RWPE1 (cell line): ENCODE data around the gene PRCD.

ENCODE experiments used
- CTCF ChIA-PET: fragments of 350-600 bp; sonication (Branson Sonifier 250); formaldehyde crosslinking; extraction: SDS; loops from one replicate; lab custom pipeline; 2021; lab: Yijun Ruan, JAX
- POLR2A ChIA-PET: fragments of 400-600 bp; formaldehyde crosslinking; extraction: SDS; loops from one replicate; lab custom pipeline; 2020; ENCODE audit warnings: antibody characterized with exemption; ENCODE audit not compliant: low non-redundant PET; lab: Yijun Ruan, JAX
- DNase-seq: peaks from one replicate; pipeline ENCODE4 v3.0.0; 2012; ENCODE audit warnings: low spot score
- H3K27ac ChIP-seq: fragments of 450-650 bp; 2 replicates; pipeline ENCODE4 v1.5.1; 2017
- TF ChIP-seq, protein P1 (sequence below): fragments of 450-650 bp; conservative IDR thresholded peaks from 2 replicates; pipeline ENCODE4 v1.5.1; 2017; ENCODE audit warnings: low read depth, mild to moderate bottlenecking

The PRCD gene

DNA sequence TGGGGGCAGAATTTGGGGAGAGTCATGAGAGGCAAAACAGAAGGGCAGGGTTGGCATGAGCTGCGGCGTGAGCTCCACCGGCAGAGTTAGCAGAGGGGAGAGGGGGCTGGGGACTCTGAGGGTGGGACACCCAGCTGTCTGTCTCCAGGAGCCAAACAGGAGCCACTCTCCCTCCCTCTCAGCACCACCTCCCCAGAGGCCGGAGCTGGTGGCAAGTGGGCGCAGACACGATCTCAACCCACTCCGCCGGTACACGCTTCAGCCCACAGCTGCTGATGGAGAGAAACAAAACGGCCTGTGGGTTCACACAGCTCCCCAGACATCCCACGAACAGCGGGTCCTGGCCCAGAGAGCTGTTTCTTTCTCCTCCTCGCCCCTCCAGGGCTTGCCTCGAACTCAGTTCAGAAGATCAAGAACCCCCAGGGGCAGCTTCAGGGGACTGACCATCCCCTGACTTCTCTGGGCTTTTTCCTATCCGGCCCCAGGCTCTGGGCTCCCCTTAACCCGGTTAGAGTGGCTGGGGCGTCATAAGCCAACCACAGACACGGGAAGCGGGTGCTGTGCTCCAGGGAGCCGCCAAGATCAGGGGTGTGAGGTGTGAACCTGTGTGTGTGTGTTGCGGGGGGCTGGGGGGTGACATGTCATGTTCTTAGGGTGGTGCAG lies 46.2 kb upstream of the PRCD start:
- TF ChIP-seq, protein P1, sequence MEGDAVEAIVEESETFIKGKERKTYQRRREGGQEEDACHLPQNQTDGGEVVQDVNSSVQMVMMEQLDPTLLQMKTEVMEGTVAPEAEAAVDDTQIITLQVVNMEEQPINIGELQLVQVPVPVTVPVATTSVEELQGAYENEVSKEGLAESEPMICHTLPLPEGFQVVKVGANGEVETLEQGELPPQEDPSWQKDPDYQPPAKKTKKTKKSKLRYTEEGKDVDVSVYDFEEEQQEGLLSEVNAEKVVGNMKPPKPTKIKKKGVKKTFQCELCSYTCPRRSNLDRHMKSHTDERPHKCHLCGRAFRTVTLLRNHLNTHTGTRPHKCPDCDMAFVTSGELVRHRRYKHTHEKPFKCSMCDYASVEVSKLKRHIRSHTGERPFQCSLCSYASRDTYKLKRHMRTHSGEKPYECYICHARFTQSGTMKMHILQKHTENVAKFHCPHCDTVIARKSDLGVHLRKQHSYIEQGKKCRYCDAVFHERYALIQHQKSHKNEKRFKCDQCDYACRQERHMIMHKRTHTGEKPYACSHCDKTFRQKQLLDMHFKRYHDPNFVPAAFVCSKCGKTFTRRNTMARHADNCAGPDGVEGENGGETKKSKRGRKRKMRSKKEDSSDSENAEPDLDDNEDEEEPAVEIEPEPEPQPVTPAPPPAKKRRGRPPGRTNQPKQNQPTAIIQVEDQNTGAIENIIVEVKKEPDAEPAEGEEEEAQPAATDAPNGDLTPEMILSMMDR = no peak
- POLR2A ChIA-PET = interaction anchor here (0.5 kb wide), 1 partner anchor 361 kb away, joined by 3 read pairs; no protein-coding TSS in a partner anchor
- DNase-seq = no peak
- CTCF ChIA-PET = interaction anchor here (0.7 to 2.8 kb wide), 2 partner anchors 27 to 200 kb away, joined by 3 to 11 read pairs; partner anchors contain the start of gene AANAT
- peak overlapping the region; percentile 89 for H3K27ac ChIP-seq

DNA sequence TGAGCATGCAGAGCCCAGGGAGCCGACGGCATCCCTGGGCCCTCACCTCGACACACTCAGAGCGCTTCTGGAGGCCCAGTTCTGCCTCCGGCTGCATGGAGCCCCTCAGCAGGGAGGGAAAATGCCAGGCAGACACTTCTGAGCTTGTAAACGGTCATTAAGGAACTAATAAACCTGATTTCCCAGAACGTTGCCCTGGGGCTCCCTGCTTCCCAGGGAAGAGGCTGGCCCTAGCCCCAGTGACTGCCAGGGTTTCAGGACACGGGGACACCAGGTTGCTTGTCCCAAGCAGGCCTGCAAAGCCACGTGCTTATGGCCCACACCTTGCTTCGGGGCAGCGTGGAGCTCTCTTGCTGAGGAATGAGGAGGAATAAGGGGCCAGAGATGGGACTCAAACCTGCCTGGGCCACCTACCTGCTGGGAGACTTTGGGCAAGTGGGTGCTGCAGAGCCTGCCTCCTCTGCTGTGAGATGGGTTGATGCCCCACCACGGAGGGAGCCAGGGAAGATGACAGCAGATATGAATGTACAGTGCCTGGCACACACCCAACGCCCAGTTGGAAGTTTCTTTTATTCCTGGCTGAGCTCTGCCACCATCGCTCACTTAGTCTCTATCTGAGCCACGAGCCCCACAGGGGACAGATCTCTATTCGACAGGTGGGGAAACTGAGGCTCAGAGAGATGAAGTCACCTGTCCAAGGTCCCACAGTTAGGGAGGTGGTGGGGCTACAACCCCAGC lies 44.0 kb upstream of the PRCD start:
- TF ChIP-seq, protein P1 = no peak
- CTCF ChIA-PET = no interaction called here

GRCh38 chr17:76496464-76496863 lies 43.4 kb upstream of the PRCD start:
- TF ChIP-seq, protein P1 = no peak
- POLR2A ChIA-PET = no interaction called here
- DNase-seq = no peak
- CTCF ChIA-PET = interaction anchor here (0.7 kb wide), 1 partner anchor 29 kb away, joined by 3 read pairs; no protein-coding TSS in a partner anchor
- peak overlapping the region; percentile 89 for H3K27ac ChIP-seq

More for the DNA sequence above, 44.0 kb upstream of the PRCD start:
- peak overlapping the region; percentile 89 for H3K27ac ChIP-seq
- no peak for DNase-seq
- POLR2A ChIA-PET = no interaction called here

- ChIA-PET POLR2A (no interaction called here), CTCF (interaction anchor here (1.3 kb wide), 1 partner anchor 90 kb away, joined by 8 read pairs; no protein-coding TSS in a partner anchor)
- TF ChIP-seq, protein P1 = no peak
- DNase-seq = no peak
- peak overlapping the region; percentile 89 for H3K27ac ChIP-seq
Observed at GRCh38 chr17:76497699-76497978, 42.2 kb upstream of the PRCD start.

DNA sequence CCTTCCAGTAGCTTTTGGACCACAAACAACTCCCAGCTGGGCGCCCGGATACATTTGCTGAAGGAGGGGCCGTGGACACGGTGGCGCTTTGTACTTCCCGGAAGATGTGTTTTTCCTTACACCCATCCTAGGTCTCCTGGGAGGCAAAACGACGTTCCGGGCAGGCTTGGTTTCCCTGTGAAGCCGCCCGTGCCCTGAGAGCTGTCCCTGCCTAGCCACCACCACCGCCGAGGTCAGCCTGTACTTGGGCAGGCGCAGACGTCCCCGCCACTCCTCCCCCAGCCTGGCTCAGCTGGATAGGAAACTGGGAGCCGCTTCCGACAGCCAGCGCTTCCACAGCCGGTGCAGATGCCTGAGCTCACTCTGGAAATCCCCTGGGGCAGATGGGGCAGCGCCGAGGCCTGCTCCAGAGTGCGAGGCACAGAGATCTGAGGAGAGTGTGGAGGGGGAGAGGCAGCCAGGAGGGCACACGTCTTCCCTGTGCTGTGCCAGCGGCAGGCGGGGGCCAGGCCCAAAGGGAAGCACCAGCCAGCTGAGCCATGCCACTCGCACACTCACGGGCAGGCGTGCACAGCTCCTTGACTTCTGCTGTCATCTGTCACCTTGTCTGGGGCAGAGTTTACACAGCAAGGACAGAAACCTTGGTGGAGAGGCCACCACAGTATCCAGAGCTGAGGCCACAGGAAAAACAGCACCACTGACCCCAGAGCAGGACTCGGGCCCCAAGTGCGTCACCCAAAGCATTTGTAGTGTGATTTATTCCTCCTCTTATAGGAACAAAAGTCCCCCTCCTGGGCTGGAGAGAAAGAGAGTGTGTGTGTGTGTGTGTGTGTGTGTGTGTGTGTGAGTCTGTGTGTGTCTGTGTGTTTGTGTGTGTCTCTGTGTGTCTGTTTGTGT lies 41.6 kb upstream of the PRCD start:
- peak overlapping the region; percentile 89 for H3K27ac ChIP-seq
- ChIA-PET POLR2A (interaction anchor here (1.3 kb wide), 1 partner anchor 7 kb away, joined by 4 read pairs; no protein-coding TSS in a partner anchor), CTCF (interaction anchor here (0.6 to 1.3 kb wide), 3 partner anchors 86 to 357 kb away, joined by 3 to 8 read pairs (median 3); no protein-coding TSS in a partner anchor)
- peak; percentile 80 for DNase-seq
- TF ChIP-seq, protein P1 = no peak
